LNCaP clone FGC (cell line): ENCODE results near the gene MUC20.

Experiments used
- DNase-seq: peaks from one replicate; pipeline ENCODE4 v3.0.0-alpha.2; 2011; ENCODE audit warnings: low read depth
- H3K4me3 ChIP-seq: 2 replicates; pipeline ENCODE4 v1.5.1; 2011; ENCODE audit warnings: mild to moderate bottlenecking, low read depth, low read length, control low read depth
- CTCF ChIP-seq: IDR thresholded peaks from 2 replicates; pipeline ENCODE4 v1.5.1; 2012; ENCODE audit warnings: mild to moderate bottlenecking; ENCODE audit not compliant: control insufficient read depth, insufficient read depth; ENCODE audit errors: extremely low read depth

Gene MUC20

GRCh38 chr3:195754906-195755305, 34.1 kb downstream of the MUC20 start:
- H3K4me3 ChIP-seq: no peak overlapping the region
- no peak for TF ChIP-seq CTCF
- DNase-seq: no peak

GRCh38 chr3:195755391-195755790, 34.6 kb downstream of the MUC20 start:
- H3K4me3 ChIP-seq: no peak overlapping the region
- TF ChIP-seq CTCF: no peak

GRCh38 chr3:195755791-195756676, 35.3 kb downstream of the MUC20 start:
- DNase-seq: no peak
- no peak for TF ChIP-seq CTCF
- H3K4me3 ChIP-seq: no peak overlapping the region

More at GRCh38 chr3:195755391-195755790, 34.6 kb downstream of the MUC20 start:
- DNase-seq: no peak

DNA sequence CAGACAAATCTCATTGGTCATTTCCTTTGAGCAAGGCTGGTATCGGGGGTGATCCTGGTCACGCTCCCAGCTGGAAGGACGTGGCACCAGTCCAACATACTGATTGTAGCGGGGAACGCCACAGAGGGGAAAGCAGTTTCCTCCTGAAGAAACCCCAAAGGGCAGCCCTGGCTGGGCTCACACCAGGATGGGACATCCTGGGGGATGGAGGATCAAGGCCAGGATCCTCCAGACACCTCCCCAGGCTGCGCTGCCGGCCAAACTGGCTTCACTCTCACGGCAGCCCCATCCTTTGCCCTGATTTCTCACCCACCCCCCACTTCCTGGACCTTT, 36.6 kb downstream of the MUC20 start:
- no peak for TF ChIP-seq CTCF
- no peak overlapping the region for H3K4me3 ChIP-seq
- no peak for DNase-seq

GRCh38 chr3:195757827-195758226, 37.0 kb downstream of the MUC20 start:
- DNase-seq: no peak
- no peak for TF ChIP-seq CTCF
- no peak overlapping the region for H3K4me3 ChIP-seq

DNA sequence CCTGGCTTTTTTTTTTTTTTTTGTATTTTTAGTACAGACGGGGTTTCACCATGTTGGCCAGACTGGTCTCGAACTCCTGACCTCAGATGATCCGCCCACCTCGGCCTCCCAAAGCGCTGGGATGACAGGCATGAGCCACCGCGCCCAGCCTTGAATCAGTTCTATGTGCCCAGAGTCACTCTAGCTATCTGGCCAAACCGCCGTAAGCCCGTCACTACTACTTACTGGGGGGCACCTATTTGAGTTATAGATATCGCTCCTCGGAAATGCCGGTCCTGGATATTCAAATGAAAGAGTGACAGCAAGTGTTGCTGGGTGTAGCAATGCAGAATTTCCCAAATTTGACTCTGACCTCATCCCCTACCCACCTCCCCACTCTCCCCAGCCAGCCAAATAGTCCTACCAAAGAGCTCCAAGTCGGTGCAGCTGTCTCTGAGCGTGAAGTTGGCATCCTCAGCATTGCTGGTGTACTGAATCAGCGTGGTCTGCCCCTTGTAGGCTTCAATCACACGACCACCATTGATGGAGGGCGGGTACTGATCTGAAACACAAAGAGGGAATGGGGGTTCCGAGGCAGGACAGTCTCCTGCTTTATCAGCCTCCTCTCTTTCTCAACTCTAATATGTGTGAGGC, 38.1 kb downstream of the MUC20 start:
- H3K4me3 ChIP-seq: no peak overlapping the region
- no peak for DNase-seq
- no peak for TF ChIP-seq CTCF
